HG03064 (cell line): Measurements from ENCODE around the gene LITAFD.
"Not testable (repeated sequence)": the region's sequence is repeated elsewhere in the genome, so short reads cannot be mapped to it uniquely, and the experiment has no call there.

Source experiments
- ATAC-seq: cut with Tn5 transposase; IDR thresholded peaks from one replicate; pipeline ENCODE4 v1.9.1; 2021; ENCODE audit warnings: low read depth; ENCODE audit not compliant: unreplicated experiment

Gene LITAFD

DNA sequence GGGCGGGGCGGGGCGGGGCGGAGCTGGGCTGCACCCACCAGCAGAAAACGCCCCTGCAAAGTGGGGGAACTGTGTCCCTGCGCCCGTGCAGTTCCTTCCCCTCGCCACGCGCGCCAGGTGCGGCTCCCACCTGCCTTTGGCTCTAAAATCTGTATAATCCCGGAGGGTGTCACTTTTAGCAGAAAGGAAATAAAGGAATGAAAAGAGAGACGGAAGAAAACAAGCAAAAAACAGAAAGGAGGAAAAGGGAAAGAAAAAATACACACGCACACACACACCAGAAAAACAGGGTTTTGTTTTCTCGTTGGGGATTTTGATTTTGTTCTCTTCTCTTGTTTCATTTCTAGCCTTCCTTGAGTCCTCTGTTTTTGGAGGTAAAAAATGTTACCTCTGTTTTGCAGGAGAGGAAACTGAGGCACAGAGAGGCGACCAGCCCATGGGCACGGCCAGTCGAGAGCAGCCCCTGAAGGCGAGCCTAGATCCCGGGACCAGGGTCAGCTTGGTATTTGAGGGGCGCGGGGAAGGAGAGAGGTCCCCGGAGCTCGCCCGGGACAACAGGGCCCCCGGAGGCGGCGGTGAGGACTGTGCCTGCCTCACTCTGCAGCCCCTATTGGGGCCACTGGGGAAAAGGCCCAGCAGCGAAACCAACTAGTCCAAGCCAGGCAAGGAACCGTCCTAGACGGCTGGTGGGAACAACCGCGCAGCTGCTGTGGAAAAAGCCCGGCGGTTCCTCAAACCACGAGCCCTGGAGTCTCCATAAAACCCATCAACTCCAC is 12.8 kb upstream of the LITAFD start:
- no peak for ATAC-seq

DNA sequence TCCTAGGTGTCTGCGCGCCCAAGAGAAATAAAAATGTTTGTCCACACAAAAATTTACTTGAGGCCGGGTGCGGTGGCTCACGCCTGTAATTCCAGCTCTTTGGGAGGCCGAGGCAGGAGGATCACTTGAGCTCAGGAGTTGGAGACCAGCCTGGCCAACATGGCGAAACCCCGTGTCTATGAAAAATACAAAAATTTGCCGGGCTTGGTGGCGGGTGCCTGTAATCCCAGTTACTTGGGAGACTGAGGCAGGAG is 12.2 kb upstream of the LITAFD start:
- ATAC-seq = not testable (repeated sequence)

DNA sequence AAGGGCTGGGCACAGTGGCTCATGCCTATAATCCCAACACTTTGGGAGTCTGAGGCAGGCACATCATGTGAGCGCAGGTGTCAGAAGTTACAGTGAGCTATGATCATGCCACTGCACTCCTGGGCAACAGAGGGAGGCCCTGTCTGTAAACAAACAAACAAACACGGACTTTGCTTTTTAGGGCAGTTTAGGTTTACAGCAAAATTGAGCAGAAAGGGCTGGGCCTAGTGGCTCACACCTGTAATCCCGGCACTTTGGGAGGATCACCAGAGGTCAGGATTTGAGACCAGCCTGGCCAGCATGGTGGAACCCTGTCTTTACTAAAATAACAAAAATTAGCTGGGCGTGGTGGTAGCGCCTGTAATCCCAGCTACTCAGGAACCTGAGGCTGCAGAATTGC is 10.1 kb upstream of the LITAFD start:
- no peak for ATAC-seq

DNA sequence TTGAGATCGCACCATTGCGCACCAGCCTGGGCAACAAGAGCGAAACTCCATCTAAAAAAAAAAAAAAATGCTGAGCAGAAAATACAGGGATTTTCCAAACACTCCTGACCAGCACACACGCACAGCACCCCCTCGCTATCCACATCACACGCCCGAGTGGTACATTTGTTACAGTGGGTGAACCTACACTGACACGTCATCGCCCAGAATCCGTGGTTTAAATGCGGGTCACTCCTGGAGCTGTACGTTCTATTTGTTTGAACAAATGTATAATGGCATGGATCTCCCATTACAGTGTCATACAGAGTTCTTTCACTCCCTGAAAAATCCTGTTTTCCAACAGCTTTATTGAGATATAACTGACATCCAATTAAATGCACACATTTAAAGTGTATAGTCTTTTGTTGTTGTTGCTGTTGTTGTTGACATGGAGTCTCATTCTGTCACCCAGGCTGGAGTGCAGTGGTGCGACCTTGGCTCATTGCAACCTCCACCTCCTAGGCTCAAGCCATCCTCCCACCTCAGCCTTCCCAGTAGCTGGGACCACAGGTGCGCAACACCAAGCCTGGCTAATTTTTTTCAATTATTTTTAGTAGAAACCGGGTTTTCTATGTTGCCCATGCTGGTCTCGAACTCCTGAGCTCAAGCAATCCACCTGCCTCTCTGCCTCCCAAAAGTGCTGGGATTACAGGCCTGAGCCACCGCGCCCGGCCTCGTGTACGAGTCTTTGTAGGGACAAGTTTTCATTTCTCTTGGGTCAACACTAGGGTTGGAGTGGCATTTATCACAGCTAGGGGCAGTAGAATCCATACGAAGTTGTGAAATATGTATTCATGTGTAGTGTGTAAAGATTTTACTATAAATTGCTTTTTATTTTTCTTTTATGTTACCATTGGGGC is 8.9 kb upstream of the LITAFD start:
- no peak for ATAC-seq

DNA sequence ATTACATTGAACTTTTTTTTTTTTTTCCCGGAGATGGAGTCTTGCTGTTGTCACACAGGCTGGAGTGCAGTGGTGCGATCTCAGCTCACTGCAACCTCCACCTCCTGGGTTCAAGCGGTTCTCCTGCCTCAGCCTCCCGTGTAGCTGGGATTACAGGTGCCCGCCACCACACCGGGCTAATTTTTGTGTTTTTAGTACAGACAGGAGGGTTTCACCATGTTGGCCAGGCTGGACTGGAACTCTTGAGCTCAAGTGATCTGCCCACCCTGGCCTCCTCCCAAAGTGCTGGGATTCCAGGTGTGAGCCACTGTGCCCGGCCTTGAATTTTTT is 8.3 kb upstream of the LITAFD start:
- not testable (repeated sequence) for ATAC-seq

DNA sequence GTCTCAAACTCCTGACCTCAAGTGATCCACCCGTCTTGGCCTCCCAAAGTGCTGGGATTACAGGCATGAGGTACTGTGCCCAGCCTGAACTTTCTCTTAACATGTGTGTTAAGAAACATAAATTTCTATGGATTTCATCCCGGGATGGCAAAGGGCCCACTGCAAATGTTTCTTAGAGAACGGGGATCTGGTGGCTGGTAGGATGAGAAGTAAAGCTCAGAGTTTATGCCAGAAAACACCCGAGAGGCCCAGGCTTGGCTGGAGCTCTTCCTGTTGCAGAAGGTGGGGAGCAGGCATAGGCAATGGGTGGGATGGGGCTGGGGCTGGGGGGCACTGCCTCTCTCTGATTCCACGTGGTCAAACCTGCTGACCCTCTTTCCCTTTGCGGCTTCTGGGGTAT is 7.8 kb upstream of the LITAFD start:
- no peak for ATAC-seq

DNA sequence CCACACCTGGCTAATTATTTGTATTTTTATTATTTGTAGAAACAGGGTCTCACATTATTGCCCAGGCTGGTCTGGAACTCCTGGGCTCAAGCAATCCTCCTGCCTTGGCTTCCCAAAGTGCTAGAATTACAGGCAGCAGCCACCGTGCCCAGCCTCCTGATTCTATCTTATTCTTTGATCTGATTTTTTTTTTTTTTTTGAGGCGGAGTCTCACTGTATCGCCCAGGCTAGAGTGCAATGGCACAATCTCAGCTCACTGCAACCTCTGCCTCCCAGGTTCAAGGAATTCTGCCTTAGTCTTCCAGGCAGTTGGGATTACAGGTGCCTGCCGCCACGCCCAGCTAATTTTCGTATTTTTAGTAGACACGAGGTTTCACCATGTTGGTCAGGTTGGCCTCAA is 6.8 kb upstream of the LITAFD start:
- ATAC-seq = not testable (repeated sequence)

DNA sequence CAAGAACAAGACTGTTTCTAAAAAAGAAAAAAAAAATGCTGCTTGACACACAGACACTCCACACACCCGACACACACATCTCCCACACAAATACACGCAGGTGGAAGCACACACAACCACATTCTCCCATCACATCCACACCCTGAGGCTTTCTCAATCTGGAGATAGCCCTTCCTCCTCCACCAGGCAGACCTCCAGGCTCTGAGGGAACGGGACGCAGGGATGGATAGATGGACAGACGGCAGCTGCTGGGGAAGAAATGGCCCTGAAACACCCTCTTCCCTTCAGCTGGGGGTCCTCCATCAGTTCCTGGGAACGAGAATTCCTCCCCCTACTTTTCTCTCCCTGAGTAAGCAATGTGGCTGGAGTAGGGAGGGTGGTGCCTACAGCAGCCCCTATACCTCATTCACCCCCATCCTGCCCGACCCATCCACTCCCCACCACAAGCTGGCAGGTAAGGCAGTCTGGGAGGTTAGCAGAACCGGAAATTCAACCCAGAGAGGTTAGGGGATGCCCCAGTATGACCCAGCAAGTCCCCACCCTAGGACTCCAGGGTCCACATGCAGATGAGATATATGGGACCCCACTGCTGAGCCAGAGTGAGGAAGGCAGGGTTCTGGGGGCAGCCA is 4.1 kb upstream of the LITAFD start:
- no peak for ATAC-seq

DNA sequence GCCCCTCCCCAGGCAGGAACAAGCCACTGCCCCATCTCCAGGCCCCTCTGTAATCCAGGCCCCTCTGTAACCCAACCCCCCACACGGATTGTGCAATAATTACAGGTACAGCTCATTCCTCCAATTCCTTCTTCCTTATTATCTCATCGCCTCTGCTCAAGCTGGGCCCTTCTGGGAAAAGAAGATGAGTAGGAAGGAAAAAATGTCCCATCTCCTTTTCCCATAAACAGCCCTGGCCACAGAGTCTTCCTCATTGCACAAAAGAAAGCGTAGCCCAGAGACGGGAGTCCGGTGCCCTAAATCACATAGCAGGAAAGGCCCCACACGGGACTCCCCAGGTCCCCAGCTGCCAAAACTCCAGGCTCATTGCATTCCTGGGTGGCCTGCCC is 3.6 kb upstream of the LITAFD start:
- ATAC-seq = no peak

DNA sequence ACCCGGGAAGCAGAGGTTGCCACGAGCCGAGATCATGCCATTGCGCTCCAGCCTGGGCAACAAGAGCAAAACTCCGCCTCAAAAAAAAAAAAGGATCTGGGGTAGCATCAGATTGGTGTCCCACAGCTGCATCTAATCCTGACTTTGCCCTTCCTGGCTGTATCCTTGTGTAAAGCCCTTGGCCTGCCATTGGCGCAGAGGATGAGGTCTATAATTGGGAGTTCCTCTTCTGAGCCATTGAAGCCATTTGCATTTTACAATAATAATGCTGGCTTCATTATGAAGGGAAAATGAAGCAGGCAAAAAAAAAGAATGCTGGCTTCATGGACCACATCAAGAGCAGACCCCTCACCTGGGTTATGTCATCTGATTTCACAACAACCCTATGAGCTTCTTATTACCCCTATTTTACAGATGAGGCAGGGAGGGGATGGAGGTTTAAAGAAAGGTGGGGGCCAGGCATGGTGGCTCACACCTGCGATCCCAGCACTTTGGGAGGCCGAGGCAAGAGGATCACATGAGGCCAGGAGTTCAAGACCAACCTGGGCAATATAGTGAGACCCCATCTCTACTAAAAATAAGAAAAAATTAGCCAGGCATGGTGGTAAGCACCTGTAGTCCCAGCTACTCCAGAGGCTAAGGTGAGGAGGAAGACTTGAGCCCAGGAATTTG is 1.2 kb upstream of the LITAFD start:
- no peak for ATAC-seq

DNA sequence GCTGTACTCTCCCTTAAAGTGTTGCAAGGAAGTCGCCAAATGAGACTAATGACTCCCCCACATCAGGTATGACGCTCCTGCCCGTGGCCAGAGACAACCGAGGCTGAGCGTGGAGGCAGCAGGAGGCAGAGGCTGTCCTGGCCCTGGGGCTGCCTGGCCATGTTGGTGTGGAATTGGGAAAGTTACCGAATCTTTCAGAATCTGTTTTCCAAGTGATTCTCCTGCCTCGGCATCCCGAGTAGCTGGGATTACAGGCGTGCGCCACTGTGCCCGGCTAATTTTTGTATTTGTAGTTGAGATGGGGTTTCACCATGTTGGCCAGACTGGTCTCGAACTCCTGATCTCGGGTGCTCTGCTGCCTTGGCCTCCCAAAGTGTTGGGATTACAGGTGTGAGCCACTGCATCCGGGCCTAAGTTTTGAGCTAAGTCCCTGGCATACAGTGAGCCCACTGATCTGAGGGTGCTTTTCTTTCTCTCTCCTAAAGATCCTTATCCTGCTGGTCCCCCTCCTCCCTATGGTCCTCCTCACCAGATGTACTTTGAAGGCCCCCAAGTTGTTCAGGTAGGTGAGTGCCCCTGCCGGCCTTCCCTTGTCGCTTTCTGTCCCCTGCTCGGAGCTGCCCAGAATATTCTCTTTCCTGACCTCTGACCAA is 700 bp downstream of the LITAFD start:
- no peak for ATAC-seq

DNA sequence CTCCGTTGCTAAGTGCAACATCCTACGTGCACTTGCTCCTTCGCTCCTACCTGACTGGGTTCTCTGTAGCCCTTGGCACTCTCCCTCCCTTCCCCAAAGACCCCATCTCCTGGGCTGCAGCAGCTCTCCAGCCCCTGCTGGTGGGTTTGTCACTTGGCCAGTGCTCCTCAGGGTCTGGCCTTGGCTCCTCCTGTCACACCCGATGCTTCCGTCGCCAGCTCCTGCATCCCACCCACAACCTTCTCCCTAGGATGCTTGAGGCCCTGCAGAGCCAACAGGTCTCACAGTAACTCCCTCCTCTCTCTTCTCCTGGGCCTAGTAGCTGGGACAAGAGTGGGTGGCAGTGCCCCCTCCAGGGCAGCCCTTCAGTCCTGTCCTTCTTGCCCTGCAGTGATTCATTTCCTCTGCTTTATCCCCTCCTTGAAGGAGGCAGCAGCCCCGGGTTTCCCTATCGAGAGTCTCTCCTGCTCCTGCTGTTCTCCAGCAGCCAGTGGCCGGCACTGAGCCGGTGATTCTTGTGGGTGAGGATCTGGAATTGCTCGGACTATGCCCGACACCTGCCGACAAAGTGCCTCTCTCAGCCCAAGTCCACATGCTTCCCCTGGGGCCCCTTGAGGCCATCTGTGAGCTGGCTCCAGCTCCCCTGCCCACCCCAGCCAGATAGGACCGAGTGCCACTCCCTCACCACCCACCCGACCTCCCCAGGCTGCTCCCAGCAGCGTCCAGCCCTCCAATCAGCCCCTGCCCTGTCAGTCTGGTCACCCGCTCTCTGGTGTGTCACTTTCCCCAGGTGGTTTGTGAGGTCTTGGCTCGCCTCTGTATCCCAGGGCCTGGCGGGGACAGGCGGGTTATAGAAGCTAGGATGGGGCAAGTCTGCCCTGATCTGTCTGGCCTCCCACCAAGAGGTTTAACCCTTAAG is 3.8 kb downstream of the LITAFD start:
- no peak for ATAC-seq

DNA sequence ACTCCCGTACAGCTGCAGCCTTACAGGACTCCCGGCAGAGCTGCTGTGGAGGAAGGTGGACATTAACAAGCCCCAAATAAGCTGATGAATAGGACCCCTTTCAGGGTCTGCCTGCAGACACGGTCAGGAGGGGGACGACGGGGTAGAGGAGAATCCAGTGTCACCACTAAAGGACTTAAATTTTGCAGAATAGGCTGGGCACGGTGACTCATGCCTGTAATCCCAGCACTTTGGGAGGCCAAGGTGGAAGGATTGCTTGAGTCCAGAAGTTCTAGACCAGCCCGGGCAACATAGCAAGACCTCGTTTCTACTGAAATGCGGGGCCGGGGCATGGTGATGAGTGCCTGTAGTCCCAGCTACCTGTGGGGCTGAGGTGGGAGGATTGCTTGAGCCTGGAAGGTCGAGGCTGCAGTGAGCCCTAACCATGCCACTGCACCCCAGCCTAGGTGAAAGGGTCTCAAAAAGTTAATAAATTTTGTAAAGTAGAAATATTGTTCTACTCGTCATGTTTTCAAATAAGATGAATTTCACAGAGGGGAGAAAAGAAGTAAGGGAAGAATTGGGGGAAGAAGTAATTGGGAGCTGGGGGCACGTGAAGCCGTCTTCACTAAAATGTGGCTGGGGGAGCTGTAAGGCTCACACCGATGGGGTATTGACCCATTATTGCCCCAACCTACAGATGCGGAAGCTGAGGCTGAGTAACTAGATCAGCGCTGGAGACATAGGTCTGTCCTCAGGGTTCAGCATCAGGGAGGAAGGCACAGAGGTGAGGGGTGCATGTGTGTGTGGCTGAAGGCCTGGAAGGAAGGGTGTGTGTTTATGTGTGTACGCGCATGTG is 4.7 kb downstream of the LITAFD start:
- no peak for ATAC-seq

DNA sequence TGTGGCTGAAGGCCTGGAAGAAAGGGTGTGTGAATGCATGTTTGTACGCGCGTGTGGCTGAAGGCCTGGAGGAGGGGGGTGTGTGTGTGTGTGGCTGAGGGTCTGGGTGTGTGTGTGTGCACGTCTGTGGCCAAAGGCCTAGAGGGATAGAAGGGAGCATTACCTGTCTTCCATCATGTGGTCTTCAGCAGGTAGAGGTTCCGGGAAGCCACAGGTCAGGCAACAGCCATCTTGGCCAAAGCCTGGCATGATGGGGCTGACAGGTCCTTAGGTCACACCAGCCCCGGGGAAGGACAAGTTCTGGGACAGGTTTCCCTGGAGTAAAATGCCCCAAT is 5.2 kb downstream of the LITAFD start:
- ATAC-seq = no peak

DNA sequence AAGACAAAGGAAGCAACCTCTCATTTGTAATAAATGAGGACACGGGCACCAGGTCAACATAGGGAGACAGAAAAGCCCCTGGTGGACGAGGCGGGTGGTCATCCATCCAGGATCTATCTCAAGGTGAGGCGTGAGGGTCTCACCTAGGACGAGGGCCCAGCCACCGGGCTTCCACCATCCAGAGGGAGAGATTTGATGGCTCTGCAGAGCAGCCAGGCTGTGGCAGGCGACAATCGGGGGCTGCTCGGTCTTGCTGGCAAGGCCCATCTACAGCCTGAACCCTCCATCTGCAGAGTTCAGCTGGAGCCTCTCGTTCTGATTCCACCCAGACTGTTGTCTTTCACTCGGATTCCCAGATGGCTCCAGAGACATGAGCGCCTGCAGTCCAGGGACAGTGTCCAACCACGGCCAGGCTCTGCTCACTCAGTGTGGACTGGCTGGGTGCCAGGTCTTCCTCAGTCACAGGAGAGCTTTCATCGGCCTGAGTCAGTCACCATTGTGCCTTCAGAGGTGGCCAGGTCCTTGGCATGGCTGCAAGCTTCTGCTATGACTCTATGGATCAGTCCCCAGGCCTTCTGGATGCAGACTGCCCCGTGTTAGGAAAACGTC is 5.9 kb downstream of the LITAFD start:
- ATAC-seq = no peak

DNA sequence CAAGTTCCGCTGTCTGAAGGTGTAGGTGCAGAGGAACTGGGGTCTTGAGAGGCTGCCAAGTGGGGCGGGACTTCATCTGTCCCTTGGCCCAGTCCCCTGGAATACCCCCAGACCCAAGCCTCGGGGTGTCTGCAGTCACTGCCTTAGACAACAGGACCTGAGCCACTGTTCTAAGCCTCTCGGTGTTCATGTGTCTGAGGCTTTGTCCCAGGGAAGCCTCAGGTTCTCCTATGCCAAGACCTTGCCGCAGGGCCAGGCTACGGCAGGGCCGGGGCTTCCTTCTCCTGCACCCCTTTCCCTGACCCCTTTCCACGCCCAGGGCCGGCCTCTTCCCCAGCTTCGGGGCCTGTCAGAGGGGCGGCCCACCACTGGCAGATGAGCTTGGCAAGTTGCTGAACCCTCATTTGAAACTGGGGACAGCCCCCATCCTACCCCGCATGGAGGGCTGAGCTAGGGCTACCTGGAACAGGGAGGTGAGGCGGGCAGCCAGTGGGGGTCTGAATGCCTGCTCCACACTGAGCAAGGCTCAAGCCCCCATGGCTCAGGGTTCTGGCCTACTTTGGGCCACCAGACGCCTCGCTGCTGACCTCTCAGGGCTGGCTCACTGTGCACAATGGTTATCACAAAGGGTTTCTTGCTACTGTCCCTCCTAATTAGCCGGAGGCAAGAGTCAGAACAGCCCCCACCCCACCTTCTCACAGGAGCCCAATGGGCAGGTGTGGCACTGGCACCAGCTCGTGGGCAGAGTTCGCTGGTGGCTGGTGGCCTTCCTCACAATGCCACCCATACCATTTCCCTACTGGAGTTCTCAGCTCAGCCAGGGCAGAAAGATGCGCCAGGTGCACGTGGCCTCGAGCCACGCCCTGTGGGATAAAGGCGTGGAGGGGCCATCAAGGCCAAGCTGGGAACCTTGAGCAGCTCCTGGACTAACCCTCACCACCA is 7.1 kb downstream of the LITAFD start:
- no peak for ATAC-seq

DNA sequence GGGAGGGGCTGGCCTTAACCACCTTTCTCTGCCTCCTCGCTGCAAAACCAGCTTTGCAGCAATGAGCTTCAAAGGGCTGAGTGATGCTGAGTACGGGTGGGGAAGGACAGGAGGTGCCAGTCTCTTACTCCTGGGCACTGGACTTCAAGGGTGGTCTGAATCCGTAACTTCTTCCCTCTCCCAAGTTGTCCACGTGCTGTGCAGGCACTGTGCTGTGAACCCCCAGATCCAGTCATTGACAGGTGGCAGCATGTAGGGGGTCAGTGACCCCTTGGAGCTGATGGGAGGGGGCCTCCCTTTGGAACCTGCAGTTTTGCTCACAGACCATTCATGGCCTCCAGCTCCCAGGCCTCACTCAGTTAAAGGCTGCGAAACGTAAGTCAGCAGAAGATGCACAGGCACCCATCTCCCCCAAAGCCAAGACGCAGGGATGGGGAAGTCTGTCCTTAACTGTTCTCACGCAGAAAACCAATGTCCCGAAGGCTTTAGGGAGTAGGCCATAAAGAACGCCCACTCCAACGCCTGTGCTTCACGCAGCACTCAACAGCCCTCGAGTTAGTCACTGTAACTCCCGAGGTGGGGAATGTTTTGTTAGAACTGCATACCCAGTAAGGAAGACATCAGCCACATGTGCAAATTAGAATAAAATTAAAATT is 7.9 kb downstream of the LITAFD start:
- no peak for ATAC-seq
